Small intestine (tissue), 7 donors: ENCODE data around the gene TMEM259. TPM values are rescaled to one million over a fixed set of nuclear protein-coding genes. Genes with fewer than 3 reads are reported as not detected.

Source experiments
- DNase-seq, 2 donors: peaks; one replicate each; pipeline versions ENCODE4 v3.0.0 to v3.0.0-alpha.2; 2013
- FAIRE-seq: peaks from 2 replicates; lab custom pipeline; 2012; peaks lifted over from hg19 to GRCh38; lab: Jason Lieb, UNC
- H3K27ac ChIP-seq, 3 donors: one replicate each; pipeline ENCODE4 v1.5.1; 2013; ENCODE audit warnings: low read length in 2 of 3, mild to moderate bottlenecking in 2 of 3, control low read depth in 1 of 3, inconsistent platforms in 1 of 3, low read depth in 1 of 3, moderate library complexity in 1 of 3
- H3K27me3 ChIP-seq, 3 donors: one replicate each; pipeline ENCODE4 v1.6.1; 2013; ENCODE audit warnings: low read length in 3 of 3, inconsistent platforms in 1 of 3; ENCODE audit not compliant: control insufficient read depth in 3 of 3, insufficient read depth in 3 of 3
- H3K36me3 ChIP-seq, 3 donors: one replicate each; pipeline ENCODE4 v1.6.1; 2013; ENCODE audit warnings: low read length in 3 of 3, inconsistent platforms in 1 of 3, low read depth in 1 of 3, mild to moderate bottlenecking in 1 of 3, moderate library complexity in 1 of 3; ENCODE audit not compliant: control insufficient read depth in 3 of 3, insufficient read depth in 2 of 3
- H3K4me1 ChIP-seq, 3 donors: one replicate each; pipeline ENCODE4 v1.6.1; 2013; ENCODE audit warnings: low read length in 2 of 3, inconsistent platforms in 1 of 3, low read depth in 1 of 3, mild to moderate bottlenecking in 1 of 3, moderate library complexity in 1 of 3; ENCODE audit not compliant: control insufficient read depth in 3 of 3, insufficient read depth in 2 of 3
- H3K4me3 ChIP-seq, 3 donors: one replicate each; pipeline ENCODE4 v1.5.1; 2013; ENCODE audit warnings: low read length in 3 of 3, control low read depth in 1 of 3, inconsistent platforms in 1 of 3, low read depth in 1 of 3, mild to moderate bottlenecking in 1 of 3, moderate library complexity in 1 of 3
- H3K9me3 ChIP-seq, 2 donors: one replicate each; pipeline ENCODE4 v1.6.1; 2013; ENCODE audit warnings: low read depth in 1 of 2, low read length in 1 of 2; ENCODE audit not compliant: control insufficient read depth in 2 of 2, insufficient read depth in 1 of 2
- WGBS, 3 donors: extraction: QIAGEN DNeasy Blood & Tissue Kit; methylation state at CpG; one replicate each; pipeline ENCODE4 v1.1.7; 2013; 5-methylcytosine and 5-hydroxymethylcytosine counted together
- polyA plus RNA-seq, 4 donors: library from polyadenylated mRNA; stranded (reverse) in 3 of 4; unstranded in 1 of 4; fragments of 200-250 nt in 3 of 4; fragments of 120-200 nt in 1 of 4; gene quantifications; one replicate each; pipeline versions ENCODE4 v1.2.1 to v1.2.3, GENCODE V29; 2013
- donor health status: healthy with polysubstance abuse.
- donor health status: control.
- donor health status: control.
- donor health status: Bipolar disorder and iron deficiency.
- donor health status: healthy.

The TMEM259 gene
- polyA plus RNA-seq, 4 donors, result 123 to 313 (median 186) TPM

- WGBS, 3 donors, result 25 to 41% (median 33%) methylated on average over 17 of the region's 17 CpGs
- DNase-seq (no peak), FAIRE-seq (no peak)
- Histone ChIP-seq H3K36me3 (no peaks in the 10 kb centered on the region), H3K9me3 (peaks cover 0 to 10% of the 10 kb centered on the region in 2 donors), H3K4me3 (peak overlapping the region in 1 of 3 donors; percentile 38), H3K27ac (no peak overlapping the region), H3K27me3 (peaks cover 2 to 77% (median 5%) of the 10 kb centered on the region in 3 donors), H3K4me1 (peaks cover 0 to 24% (median 0%) of the 10 kb centered on the region in 3 donors)
Measured at GRCh38 chr19:1066251-1066747, 45.4 kb upstream of the TMEM259 start.

GRCh38 chr19:1065606-1066109, 44.7 kb upstream of the TMEM259 start:
- Histone ChIP-seq H3K36me3 (no peaks in the 10 kb centered on the region), H3K9me3 (peaks cover 0 to 10% of the 10 kb centered on the region in 2 donors), H3K4me1 (peaks cover 0 to 24% (median 0%) of the 10 kb centered on the region in 3 donors), H3K27me3 (peaks cover 0 to 73% (median 2%) of the 10 kb centered on the region in 3 donors), H3K27ac (no peak overlapping the region), H3K4me3 (no peak overlapping the region)
- 21 to 51% (median 32%) methylated on average over 17 of the region's 17 CpGs for WGBS, 3 donors
- FAIRE-seq, result no peak
- DNase-seq, result peak; percentile 61 to 81

- no peak overlapping the region for H3K27ac ChIP-seq
- peaks cover 0 to 24% (median 0%) of the 10 kb centered on the region in 3 donors for H3K4me1 ChIP-seq
- no peak overlapping the region for H3K4me3 ChIP-seq
- peaks cover 0 to 10% of the 10 kb centered on the region in 2 donors for H3K9me3 ChIP-seq
- DNase-seq, result peak; percentile 72 to 82
- FAIRE-seq, result no peak
- 9 to 11% (median 10%) methylated on average over 53 to 60 of the region's 60 CpGs for WGBS, 3 donors
- peaks cover 0 to 65% (median 2%) of the 10 kb centered on the region in 3 donors for H3K27me3 ChIP-seq
- no peaks in the 10 kb centered on the region for H3K36me3 ChIP-seq
Measured at GRCh38 chr19:1064661-1065605, 44.0 kb upstream of the TMEM259 start.

GRCh38 chr19:1063909-1064660, 43.2 kb upstream of the TMEM259 start:
- H3K4me1 ChIP-seq, result peaks cover 0 to 24% (median 0%) of the 10 kb centered on the region in 3 donors
- no peaks in the 10 kb centered on the region for H3K36me3 ChIP-seq
- H3K9me3 ChIP-seq, result peaks cover 0 to 16% of the 10 kb centered on the region in 2 donors
- DNase-seq, result no peak
- FAIRE-seq, result no peak
- 57 to 71% (median 59%) methylated on average over 34 to 37 of the region's 37 CpGs for WGBS, 3 donors
- peaks cover 0 to 57% (median 2%) of the 10 kb centered on the region in 3 donors for H3K27me3 ChIP-seq
- no peak overlapping the region for H3K27ac ChIP-seq
- no peak overlapping the region for H3K4me3 ChIP-seq

- no peak for DNase-seq
- no peak for FAIRE-seq
- 68 to 82% (median 78%) methylated on average over 36 to 37 of the region's 37 CpGs for WGBS, 3 donors
- Histone ChIP-seq H3K36me3 (no peaks in the 10 kb centered on the region), H3K4me3 (no peak overlapping the region), H3K27me3 (peaks cover 0 to 49% (median 2%) of the 10 kb centered on the region in 3 donors), H3K9me3 (peaks cover 0 to 23% of the 10 kb centered on the region in 2 donors), H3K27ac (no peak overlapping the region), H3K4me1 (peaks cover 0 to 24% (median 0%) of the 10 kb centered on the region in 3 donors)
Measured at GRCh38 chr19:1063030-1063908, 42.3 kb upstream of the TMEM259 start.

- Histone ChIP-seq H3K27ac (no peak overlapping the region), H3K36me3 (no peaks in the 10 kb centered on the region), H3K9me3 (peaks cover 0 to 31% of the 10 kb centered on the region in 2 donors), H3K27me3 (peaks cover 0 to 41% (median under 1%) of the 10 kb centered on the region in 3 donors), H3K4me1 (peaks cover 0 to 24% (median 0%) of the 10 kb centered on the region in 3 donors), H3K4me3 (no peak overlapping the region)
- no peak for FAIRE-seq
- no peak for DNase-seq
- 81 to 89% (median 84%) methylated on average over 15 to 17 of the region's 17 CpGs for WGBS, 3 donors
Measured at GRCh38 chr19:1062387-1063029, 41.6 kb upstream of the TMEM259 start.

GRCh38 chr19:1061987-1062386, 41.1 kb upstream of the TMEM259 start:
- WGBS, 3 donors, result 83 to 93% (median 87%) methylated on average over 20 of the region's 20 CpGs
- no peak for DNase-seq
- no peak for FAIRE-seq

More at GRCh38 chr19:1061987-1062386, 41.1 kb upstream of the TMEM259 start:
- Histone ChIP-seq H3K27ac (no peak overlapping the region), H3K36me3 (no peaks in the 10 kb centered on the region), H3K4me3 (no peak overlapping the region), H3K4me1 (peaks cover 0 to 24% (median 0%) of the 10 kb centered on the region in 3 donors), H3K9me3 (peaks cover 0 to 36% of the 10 kb centered on the region in 2 donors), H3K27me3 (peaks cover 0 to 36% (median 0%) of the 10 kb centered on the region in 3 donors)
